ENCODE data around the gene CDC45. TPM values are rescaled to one million over a fixed set of nuclear protein-coding genes. Genes with fewer than 3 reads are reported as not detected.

The CDC45 gene
- total and polyA plus RNA-seq, 3 donors from 2014 or later: 38.8 to 47.2 (median 43.7) TPM

- no peak for TF ChIP-seq POLR2A (IDR thresholded peaks at IDR 0.05)
- TF ChIP-seq CTCF (IDR thresholded peaks at IDR 0.05): no peak
- no peak for DNase-seq
- Histone ChIP-seq H3K4me1 (no peaks in the 10 kb centered on the region), H3K4me3 (no peak overlapping the region), H3K36me3 (ENCODE audit: low read depth, missing control alignments) (no peaks in the 10 kb centered on the region), H3K27me3 (no peaks in the 10 kb centered on the region), H3K9me3 (no peaks in the 10 kb centered on the region), H3K27ac (no peak overlapping the region)
- 93 to 97% methylated on average over 11 to 12 of the region's 12 CpGs for WGBS, 2 donors
- intact Hi-C loops (cut with DNase I; ENCODE audit: low total_unique reads): no loop called here
Observed at GRCh38 chr22:19515654-19516377, 36.1 kb downstream of the CDC45 start.

GRCh38 chr22:19516378-19517170, 36.9 kb downstream of the CDC45 start:
- H3K4me1 ChIP-seq: no peaks in the 10 kb centered on the region
- no peaks in the 10 kb centered on the region for H3K9me3 ChIP-seq
- DNase-seq: no peak
- H3K36me3 ChIP-seq (ENCODE audit: low read depth, missing control alignments): no peaks in the 10 kb centered on the region
- TF ChIP-seq POLR2A (IDR thresholded peaks at IDR 0.05) (no peak), CTCF (IDR thresholded peaks at IDR 0.05) (no peak)
- no peak overlapping the region for H3K4me3 ChIP-seq
- H3K27ac ChIP-seq: no peak overlapping the region
- H3K27me3 ChIP-seq: no peaks in the 10 kb centered on the region
- intact Hi-C loops (cut with DNase I; ENCODE audit: low total_unique reads): no loop called here
- WGBS, 2 donors: 89 to 90% methylated on average over 11 to 19 of the region's 19 CpGs

GRCh38 chr22:19517171-19517500, 37.4 kb downstream of the CDC45 start:
- Histone ChIP-seq H3K9me3 (no peaks in the 10 kb centered on the region), H3K4me3 (no peak overlapping the region), H3K27me3 (no peaks in the 10 kb centered on the region), H3K4me1 (no peaks in the 10 kb centered on the region), H3K27ac (no peak overlapping the region), H3K36me3 (ENCODE audit: low read depth, missing control alignments) (no peaks in the 10 kb centered on the region)
- TF ChIP-seq CTCF (IDR thresholded peaks at IDR 0.05) (no peak), POLR2A (IDR thresholded peaks at IDR 0.05) (no peak)
- no peak for DNase-seq
- WGBS, 2 donors: 96 to 97% methylated on average over 5 to 10 of the region's 10 CpGs
- intact Hi-C loops (cut with DNase I; ENCODE audit: low total_unique reads): no loop called here

GRCh38 chr22:19517919-19518611, 38.3 kb downstream of the CDC45 start:
- Histone ChIP-seq H3K27me3 (no peaks in the 10 kb centered on the region), H3K9me3 (no peaks in the 10 kb centered on the region), H3K27ac (no peak overlapping the region), H3K36me3 (ENCODE audit: low read depth, missing control alignments) (no peaks in the 10 kb centered on the region), H3K4me1 (no peaks in the 10 kb centered on the region), H3K4me3 (no peak overlapping the region)
- no peak for DNase-seq
- TF ChIP-seq CTCF (IDR thresholded peaks at IDR 0.05) (no peak), POLR2A (IDR thresholded peaks at IDR 0.05) (no peak)
- WGBS, 2 donors: 87 to 89% methylated on average over 12 of the region's 12 CpGs
- intact Hi-C loops (cut with DNase I; ENCODE audit: low total_unique reads): no loop called here

Measured in testis (tissue), 3 donors.